ENCODE results near the gene PIGS. TPM values are rescaled to one million over a fixed set of nuclear protein-coding genes. Genes with fewer than 3 reads are reported as not detected.

The PIGS gene
- total RNA-seq, 1 donor from 2014 or later: 43.0 TPM

GRCh38 chr17:28592260-28592659, 20.9 kb upstream of the PIGS start:
- ATAC-seq (no peak), DNase-seq (no peak)
- Histone ChIP-seq H3K9me3 (no peaks in the 10 kb centered on the region), H3K36me3 (no peaks in the 10 kb centered on the region), H3K27ac (no peak overlapping the region), H3K27me3 (no peaks in the 10 kb centered on the region), H3K4me1 (no peaks in the 10 kb centered on the region), H3K4me3 (no peak overlapping the region)
- intact Hi-C loops (cut with DNase I): no loop called here
- TF ChIP-seq, protein P1, sequence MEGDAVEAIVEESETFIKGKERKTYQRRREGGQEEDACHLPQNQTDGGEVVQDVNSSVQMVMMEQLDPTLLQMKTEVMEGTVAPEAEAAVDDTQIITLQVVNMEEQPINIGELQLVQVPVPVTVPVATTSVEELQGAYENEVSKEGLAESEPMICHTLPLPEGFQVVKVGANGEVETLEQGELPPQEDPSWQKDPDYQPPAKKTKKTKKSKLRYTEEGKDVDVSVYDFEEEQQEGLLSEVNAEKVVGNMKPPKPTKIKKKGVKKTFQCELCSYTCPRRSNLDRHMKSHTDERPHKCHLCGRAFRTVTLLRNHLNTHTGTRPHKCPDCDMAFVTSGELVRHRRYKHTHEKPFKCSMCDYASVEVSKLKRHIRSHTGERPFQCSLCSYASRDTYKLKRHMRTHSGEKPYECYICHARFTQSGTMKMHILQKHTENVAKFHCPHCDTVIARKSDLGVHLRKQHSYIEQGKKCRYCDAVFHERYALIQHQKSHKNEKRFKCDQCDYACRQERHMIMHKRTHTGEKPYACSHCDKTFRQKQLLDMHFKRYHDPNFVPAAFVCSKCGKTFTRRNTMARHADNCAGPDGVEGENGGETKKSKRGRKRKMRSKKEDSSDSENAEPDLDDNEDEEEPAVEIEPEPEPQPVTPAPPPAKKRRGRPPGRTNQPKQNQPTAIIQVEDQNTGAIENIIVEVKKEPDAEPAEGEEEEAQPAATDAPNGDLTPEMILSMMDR (IDR thresholded peaks at IDR 0.05): no peak

GRCh38 chr17:28585851-28586250, 14.5 kb upstream of the PIGS start:
- Histone ChIP-seq H3K4me3 (no peak overlapping the region), H3K27me3 (no peaks in the 10 kb centered on the region), H3K4me1 (no peaks in the 10 kb centered on the region), H3K9me3 (no peaks in the 10 kb centered on the region), H3K27ac (no peak overlapping the region), H3K36me3 (peaks cover 4% of the 10 kb centered on the region)
- DNase-seq (no peak), ATAC-seq (no peak)
- TF ChIP-seq, protein P1 (IDR thresholded peaks at IDR 0.05): no peak
- intact Hi-C loops (cut with DNase I): no loop called here

DNA sequence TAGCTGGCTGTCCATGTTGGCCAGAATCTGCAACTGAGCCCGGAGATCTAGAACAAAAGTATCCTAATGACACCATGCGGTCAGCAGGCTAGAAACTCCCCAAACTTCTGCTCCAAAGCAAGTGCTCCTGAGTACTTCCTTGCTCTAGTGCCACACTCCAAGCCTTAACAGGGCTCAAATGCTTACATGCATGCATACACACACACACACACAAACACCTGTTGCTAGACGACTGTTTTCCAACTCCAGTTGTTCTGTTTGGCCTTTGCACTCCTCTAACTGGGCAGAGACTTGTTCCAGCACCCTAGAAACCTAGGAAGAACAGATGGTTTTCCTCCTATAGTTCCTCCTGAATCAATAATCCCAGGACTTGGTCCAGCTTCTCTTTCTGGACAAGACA, 13.1 kb upstream of the PIGS start:
- Histone ChIP-seq H3K4me3 (no peak overlapping the region), H3K36me3 (peaks cover 4% of the 10 kb centered on the region), H3K4me1 (no peaks in the 10 kb centered on the region), H3K27ac (no peak overlapping the region), H3K9me3 (no peaks in the 10 kb centered on the region), H3K27me3 (no peaks in the 10 kb centered on the region)
- DNase-seq (no peak), ATAC-seq (no peak)
- intact Hi-C loops (cut with DNase I): no loop called here
- TF ChIP-seq, protein P1 (IDR thresholded peaks at IDR 0.05): no peak

DNA sequence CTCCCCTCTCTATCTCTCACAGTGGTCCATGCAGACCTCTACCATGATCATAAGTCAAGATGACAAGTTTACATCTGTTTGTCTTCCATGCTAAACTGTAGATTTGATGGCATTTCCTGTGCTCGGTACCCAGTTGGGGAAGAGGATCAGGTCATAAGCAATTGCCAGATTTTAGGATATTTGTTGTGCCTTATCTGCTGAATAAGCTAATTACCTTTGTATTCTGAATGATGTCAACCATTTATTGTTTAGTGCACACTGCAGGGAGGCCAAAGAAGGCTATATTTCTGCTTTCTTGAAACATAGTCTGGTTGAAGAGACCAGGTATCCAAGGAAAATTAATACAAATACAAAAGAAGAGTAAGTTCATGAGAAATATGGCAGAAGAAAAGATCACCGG, 11.2 kb upstream of the PIGS start:
- Histone ChIP-seq H3K27ac (no peak overlapping the region), H3K4me1 (no peaks in the 10 kb centered on the region), H3K27me3 (no peaks in the 10 kb centered on the region), H3K4me3 (no peak overlapping the region), H3K9me3 (no peaks in the 10 kb centered on the region), H3K36me3 (peaks cover 4% of the 10 kb centered on the region)
- DNase-seq (no peak), ATAC-seq (no peak)
- TF ChIP-seq, protein P1 (IDR thresholded peaks at IDR 0.05): no peak
- intact Hi-C loops (cut with DNase I): no loop called here

DNA sequence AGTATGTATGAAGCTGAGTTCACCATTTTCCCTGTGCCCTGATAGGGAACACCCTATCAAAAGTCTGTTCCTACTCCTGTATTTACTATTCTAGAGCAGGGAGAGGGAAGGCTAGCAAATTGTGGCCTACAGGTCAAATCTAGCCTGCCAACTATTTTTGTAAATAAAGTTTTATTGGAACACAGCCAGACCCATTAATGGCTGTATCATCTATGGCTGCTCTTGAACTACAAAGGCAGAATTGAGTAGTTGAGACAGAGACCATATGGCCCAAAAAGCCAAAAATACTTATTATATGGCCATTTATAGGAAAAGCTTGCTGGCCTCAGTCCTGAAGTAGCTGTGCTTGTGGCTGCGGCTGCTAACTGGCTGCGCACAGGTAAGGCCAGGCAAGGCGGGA, 9.6 kb upstream of the PIGS start:
- TF ChIP-seq, protein P1 (IDR thresholded peaks at IDR 0.05): no peak
- ATAC-seq (no peak), DNase-seq (no peak)
- no peaks in the 10 kb centered on the region for H3K27me3 ChIP-seq
- H3K36me3 ChIP-seq: peaks cover 4% of the 10 kb centered on the region
- peaks cover 5% of the 10 kb centered on the region for H3K4me1 ChIP-seq
- H3K9me3 ChIP-seq: no peaks in the 10 kb centered on the region
- intact Hi-C loops (cut with DNase I): no loop called here
- H3K4me3 ChIP-seq: no peak overlapping the region
- H3K27ac ChIP-seq: no peak overlapping the region

GRCh38 chr17:28579526-28579925, 8.2 kb upstream of the PIGS start:
- ATAC-seq: no peak
- H3K27me3 ChIP-seq: no peaks in the 10 kb centered on the region
- intact Hi-C loops (cut with DNase I): no loop called here

More at GRCh38 chr17:28579526-28579925, 8.2 kb upstream of the PIGS start:
- TF ChIP-seq, protein P1 (IDR thresholded peaks at IDR 0.05): no peak
- Histone ChIP-seq H3K4me3 (no peak overlapping the region), H3K9me3 (no peaks in the 10 kb centered on the region), H3K27ac (no peak overlapping the region), H3K4me1 (peaks cover 5% of the 10 kb centered on the region), H3K36me3 (no peaks in the 10 kb centered on the region)
- DNase-seq: no peak

All from upper lobe of right lung (tissue), 1 donor.